ENCODE data around the gene S100A16.
A peak's percentile ranks its signal among the peaks of the same experiment; 100 is the strongest.
"Not testable (repeated sequence)": the region's sequence is repeated elsewhere in the genome, so short reads cannot be mapped to it uniquely, and the experiment has no call there.

Gene S100A16

DNA sequence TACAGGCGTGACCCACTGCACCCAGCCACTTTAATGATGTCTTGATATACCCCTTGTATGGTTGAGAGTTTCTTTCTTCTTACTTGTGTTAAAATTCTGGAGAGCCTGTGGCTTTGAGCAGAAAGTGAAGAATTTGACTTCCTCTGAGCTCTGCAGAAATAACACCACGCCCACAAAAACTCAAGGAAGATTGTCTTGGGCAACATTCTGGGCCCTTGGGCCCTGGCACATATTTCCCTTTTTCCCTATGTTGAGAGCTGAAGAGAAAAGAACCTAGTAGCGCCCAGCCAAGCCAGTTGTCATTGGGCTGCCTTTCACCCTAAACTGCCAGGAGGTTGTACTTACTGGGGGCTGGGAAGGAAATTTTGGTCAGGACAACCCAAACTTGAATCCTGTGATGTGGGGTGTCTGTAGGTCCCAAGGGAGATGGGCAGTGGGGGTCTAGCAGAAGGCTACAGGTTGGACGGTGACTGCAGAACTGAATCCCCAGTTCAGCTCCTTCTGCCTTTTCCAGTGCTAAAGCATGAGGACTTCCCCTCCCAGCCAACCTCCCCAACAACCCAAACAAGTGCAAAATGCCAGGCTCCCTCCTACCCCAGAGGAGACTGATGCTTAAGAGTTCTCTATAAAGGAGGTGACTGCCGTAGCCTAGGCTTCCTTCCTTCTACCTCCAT, 33.9 kb upstream of the S100A16 start:
- Mint-ChIP-seq H3K27ac (peak overlapping the region; percentile 45), H3K4me3 (no peak overlapping the region), H3K4me1 (ENCODE audit: low read depth) (peaks cover 59% of the 10 kb centered on the region), H3K27me3 (no peaks in the 10 kb centered on the region), H3K36me3 (ENCODE audit: low read depth) (peaks cover 59% of the 10 kb centered on the region), H3K9me3 (no peaks in the 10 kb centered on the region)

DNA sequence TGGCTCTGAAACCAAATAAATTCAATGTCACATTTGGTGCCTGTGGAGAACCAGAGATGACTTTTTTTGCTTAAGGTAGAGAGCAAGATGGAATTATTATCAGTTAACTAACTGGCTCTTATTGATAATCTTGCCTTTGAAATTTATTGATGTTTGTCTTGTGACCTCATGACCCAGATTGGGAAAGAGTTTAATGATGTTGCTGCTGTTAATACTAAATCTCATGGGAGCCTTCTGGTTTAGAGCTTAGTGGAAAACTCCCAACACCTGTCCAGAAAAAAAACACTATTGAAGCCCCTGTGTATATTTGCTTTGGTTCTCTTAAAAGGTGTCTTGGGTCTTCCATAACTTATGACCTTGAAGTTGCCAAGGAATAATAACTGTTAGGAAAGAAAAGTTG, 30.9 kb upstream of the S100A16 start:
- Mint-ChIP-seq H3K4me1 (ENCODE audit: low read depth) (peaks cover 54% of the 10 kb centered on the region), H3K27ac (peak overlapping the region; percentile 47), H3K36me3 (ENCODE audit: low read depth) (peaks cover 77% of the 10 kb centered on the region), H3K9me3 (no peaks in the 10 kb centered on the region), H3K4me3 (no peak overlapping the region), H3K27me3 (no peaks in the 10 kb centered on the region)

DNA sequence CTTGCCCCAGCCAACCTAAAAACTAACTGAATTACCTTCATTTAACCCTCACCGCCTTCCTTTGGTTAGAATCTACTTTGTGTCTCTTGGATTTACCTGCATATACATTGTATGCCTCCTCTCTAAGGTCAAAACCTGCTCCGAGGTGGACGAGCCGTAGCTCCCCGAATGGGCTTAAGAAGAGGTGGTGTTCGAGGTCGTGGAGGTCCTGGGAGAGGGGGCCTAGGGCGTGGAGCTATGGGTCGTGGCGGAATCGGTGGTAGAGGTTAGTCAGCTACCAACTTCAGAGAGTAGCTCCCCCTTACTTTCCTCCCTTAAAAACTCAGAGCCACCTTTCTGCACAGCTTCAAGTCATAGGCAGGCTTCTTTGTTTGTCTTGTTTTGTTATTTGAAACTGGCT, 30.2 kb upstream of the S100A16 start:
- H3K27ac Mint-ChIP-seq = peak overlapping the region; percentile 28

DNA sequence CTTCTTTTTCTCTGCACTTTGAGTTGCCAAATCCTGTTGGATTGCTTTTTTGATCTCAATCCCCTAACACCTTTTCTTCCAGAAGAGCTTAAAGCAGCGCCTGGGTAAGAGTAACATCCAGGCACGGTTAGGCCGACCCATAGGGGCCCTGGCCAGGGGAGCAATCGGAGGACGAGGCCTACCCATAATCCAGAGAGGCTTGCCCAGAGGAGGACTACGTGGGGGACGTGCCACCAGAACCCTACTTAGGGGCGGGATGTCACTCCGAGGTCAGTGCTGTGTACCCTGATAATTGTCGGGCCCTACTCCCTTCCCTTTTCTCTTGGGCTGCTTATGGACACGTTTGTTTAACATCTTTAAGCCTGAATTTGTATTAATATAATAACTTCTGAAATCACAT, 29.2 kb upstream of the S100A16 start:
- Mint-ChIP-seq H3K36me3 (ENCODE audit: low read depth) (peaks cover 84% of the 10 kb centered on the region), H3K4me1 (ENCODE audit: low read depth) (peaks cover 44% of the 10 kb centered on the region), H3K27ac (no peak overlapping the region), H3K9me3 (no peaks in the 10 kb centered on the region), H3K27me3 (no peaks in the 10 kb centered on the region), H3K4me3 (no peak overlapping the region)

More for the DNA sequence above, 30.2 kb upstream of the S100A16 start:
- peaks cover 47% of the 10 kb centered on the region for H3K4me1 Mint-ChIP-seq (ENCODE audit: low read depth)
- no peak overlapping the region for H3K4me3 Mint-ChIP-seq
- peaks cover 85% of the 10 kb centered on the region for H3K36me3 Mint-ChIP-seq (ENCODE audit: low read depth)
- no peaks in the 10 kb centered on the region for H3K27me3 Mint-ChIP-seq
- no peaks in the 10 kb centered on the region for H3K9me3 Mint-ChIP-seq

DNA sequence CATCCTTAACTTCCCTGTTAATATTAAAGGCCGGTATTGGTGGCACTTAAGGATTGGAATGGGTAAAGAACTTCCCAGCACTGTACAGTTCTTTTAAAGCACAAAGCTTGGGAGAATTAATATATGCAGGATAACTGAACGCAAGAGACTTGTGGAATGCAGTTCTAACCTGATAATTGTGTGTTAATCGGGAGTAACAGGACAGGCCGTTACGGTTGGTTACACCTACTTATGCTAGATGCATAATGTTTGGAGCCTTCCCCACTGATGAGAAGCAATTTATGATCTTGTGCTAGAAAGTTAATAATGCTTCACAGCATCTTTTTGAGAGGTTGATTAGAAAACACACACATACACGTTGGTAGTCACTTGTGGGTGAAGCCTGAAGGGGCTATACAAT, 27.9 kb upstream of the S100A16 start:
- Mint-ChIP-seq H3K27me3 (no peaks in the 10 kb centered on the region), H3K4me3 (no peak overlapping the region), H3K27ac (no peak overlapping the region), H3K4me1 (ENCODE audit: low read depth) (peaks cover 50% of the 10 kb centered on the region), H3K9me3 (no peaks in the 10 kb centered on the region), H3K36me3 (ENCODE audit: low read depth) (peaks cover 87% of the 10 kb centered on the region)

DNA sequence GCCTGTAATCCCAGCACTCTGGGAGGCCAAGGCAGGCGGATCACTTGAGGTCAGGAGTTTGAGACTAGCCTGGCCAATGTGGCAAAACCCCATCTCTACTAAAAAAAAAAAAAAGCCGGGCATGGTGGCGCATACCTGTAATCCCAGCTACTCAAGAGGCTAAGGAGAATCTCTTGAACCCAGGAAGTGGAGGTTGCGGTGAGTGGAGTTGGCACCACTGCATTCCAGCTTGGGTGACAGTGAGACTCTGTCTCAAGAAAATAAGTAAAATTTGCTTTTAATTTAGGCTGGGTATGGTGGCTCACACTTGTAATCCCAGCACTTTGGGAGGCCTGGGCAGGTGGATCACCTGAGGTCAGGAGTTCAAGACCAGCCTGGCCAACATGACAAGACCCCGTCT, 27.3 kb upstream of the S100A16 start:
- peaks cover 84% of the 10 kb centered on the region for H3K36me3 Mint-ChIP-seq (ENCODE audit: low read depth)
- not testable (repeated sequence) for H3K4me3 Mint-ChIP-seq, H3K27ac Mint-ChIP-seq, H3K9me3 Mint-ChIP-seq, H3K27me3 Mint-ChIP-seq
- peaks cover 49% of the 10 kb centered on the region for H3K4me1 Mint-ChIP-seq (ENCODE audit: low read depth)

DNA sequence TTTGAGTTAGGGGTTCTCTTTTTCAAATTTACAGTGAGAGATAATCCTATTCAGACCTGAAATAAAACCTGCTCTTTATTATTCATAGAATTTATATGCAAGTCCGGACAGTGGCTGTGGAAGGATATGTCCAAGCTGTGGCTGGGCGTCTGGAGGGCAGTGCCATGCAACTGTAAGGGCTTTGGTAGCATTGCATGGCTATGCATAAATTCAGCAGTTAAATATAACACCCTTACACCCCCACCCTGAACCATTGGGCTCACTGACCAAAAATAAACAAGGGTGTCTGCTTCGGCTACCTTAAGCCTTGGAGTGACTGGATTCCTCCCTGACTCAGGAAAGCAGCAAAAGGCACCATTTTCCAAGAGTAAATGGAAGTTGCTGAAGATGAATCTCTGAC, 26.3 kb upstream of the S100A16 start:
- Mint-ChIP-seq H3K4me1 (ENCODE audit: low read depth) (peaks cover 50% of the 10 kb centered on the region), H3K36me3 (ENCODE audit: low read depth) (peaks cover 82% of the 10 kb centered on the region), H3K27me3 (no peaks in the 10 kb centered on the region), H3K27ac (peak overlapping the region; percentile 31), H3K9me3 (no peaks in the 10 kb centered on the region), H3K4me3 (no peak overlapping the region)

DNA sequence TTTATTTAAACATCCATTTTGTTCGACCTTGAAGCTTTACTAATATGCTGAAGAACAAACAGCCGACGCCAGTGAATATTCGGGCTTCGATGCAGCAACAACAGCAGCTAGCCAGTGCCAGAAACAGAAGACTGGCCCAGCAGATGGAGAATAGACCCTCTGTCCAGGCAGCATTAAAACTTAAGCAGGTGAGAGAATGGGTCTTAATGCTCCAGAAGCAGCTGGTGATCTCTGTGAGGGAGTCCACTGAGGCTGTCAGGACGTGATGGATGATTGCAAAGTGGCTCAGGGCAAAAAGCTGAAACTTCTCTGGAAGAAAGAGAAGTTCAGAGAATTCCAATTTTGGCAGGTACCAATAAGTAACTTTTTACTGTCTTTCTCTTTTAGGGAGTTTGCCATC, 25.3 kb upstream of the S100A16 start:
- Mint-ChIP-seq H3K4me1 (ENCODE audit: low read depth) (peaks cover 45% of the 10 kb centered on the region), H3K27me3 (no peaks in the 10 kb centered on the region), H3K4me3 (no peak overlapping the region), H3K36me3 (ENCODE audit: low read depth) (peaks cover 74% of the 10 kb centered on the region), H3K27ac (no peak overlapping the region), H3K9me3 (no peaks in the 10 kb centered on the region)

DNA sequence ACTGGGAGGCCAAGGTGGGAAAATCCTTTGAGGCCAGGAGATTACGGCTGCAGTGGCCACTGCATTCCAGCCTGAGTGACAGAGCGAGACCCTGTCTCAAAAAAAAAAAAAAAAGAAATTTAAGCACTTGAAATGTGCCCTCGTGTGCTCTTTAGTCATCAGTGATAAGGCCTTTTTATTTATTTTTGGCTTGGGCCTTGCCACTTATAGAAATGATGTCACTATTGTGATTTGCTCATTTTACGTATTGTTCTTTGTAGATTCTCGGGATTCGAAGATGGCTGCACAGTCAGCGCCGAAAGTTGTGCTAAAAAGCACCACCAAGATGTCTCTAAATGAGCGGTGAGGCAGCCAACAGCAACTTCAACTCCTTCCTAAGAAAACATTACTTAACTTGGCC, 23.4 kb upstream of the S100A16 start:
- peak overlapping the region; percentile 95 for H3K4me3 Mint-ChIP-seq
- peak overlapping the region; percentile 77 for H3K27ac Mint-ChIP-seq
- no peaks in the 10 kb centered on the region for H3K9me3 Mint-ChIP-seq
- H3K36me3 Mint-ChIP-seq (ENCODE audit: low read depth) = peaks cover 54% of the 10 kb centered on the region
- H3K27me3 Mint-ChIP-seq = no peaks in the 10 kb centered on the region
- H3K4me1 Mint-ChIP-seq (ENCODE audit: low read depth) = peaks cover 54% of the 10 kb centered on the region

DNA sequence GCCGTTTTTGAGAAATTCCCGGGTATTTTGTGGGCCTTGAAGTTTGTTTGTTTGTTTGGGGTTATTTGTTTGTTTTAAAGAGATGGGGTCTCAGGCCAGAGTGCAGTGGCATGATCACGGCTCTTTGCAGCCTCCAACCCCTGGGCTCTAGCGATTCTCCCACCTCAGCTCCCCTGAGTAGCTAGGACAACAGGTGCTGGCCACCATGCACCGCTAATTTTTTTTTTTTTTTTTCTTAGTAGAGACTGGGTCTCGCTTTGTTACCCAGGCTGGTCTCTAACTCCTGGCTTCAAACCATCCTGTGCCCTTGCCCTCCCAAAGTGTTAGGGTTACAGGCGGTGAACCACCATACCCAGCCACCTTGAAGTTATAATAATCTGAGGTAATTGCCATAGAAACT, 22.9 kb upstream of the S100A16 start:
- H3K27me3 Mint-ChIP-seq = no peaks in the 10 kb centered on the region
- peak overlapping the region; percentile 53 for H3K27ac Mint-ChIP-seq
- peaks cover 50% of the 10 kb centered on the region for H3K36me3 Mint-ChIP-seq (ENCODE audit: low read depth)
- no peaks in the 10 kb centered on the region for H3K9me3 Mint-ChIP-seq
- H3K4me1 Mint-ChIP-seq (ENCODE audit: low read depth) = peaks cover 53% of the 10 kb centered on the region
- H3K4me3 Mint-ChIP-seq = peak overlapping the region; percentile 95

DNA sequence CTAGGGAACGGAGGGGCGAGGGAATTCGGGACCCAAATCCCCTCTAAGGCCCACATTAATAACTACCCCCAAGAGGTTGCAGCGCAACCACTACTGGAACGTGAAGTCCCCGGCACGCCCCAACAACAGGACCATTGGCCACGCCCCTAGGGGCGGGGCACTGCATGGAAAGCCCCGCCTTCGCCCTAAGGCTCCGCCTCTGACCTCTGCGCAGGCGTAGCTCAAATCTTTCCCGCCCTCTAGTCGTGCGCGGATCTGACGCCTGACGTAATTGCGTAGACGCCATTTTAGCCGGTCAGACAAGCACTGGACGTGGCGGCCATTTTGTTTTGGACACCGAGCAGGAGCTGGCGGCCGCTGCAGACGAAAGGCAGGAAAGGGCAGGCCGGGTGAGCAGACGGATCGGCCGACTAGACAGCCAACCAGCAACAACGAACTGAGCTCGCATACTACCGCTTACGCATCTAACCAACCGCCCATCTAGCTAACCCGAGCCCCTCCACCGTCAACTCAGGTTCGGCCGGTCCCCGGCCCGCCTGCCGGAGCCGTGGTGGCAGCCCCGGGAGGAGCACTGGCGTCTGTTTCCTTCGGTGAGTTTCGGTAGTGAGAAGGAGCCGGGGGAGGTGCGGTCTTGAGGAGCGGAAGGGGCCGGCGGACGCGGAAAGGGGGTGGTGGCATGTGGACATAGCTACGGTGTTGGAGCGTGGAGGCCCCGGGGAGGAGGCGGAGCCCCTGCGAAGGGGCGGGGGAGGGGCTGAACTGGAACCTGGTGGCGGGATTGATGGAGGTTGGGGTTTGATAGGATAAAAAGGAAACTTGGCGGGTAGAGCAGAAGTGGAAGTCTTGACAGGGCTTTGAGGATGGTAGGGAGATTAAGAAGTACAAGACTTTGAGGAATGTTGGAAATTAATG, 21.1 kb upstream of the S100A16 start, which contains the start of gene CHTOP:
Gene CHTOP (plus strand): TSS at position 313 of the 912 bp plus-strand sequence. CDS start 2,523 bp downstream, outside the sequence.
- Mint-ChIP-seq H3K27me3 (no peaks in the 10 kb centered on the region), H3K4me1 (ENCODE audit: low read depth) (peaks cover 54% of the 10 kb centered on the region), H3K27ac (peak within 1 kb of the TSS; percentile 97), H3K36me3 (ENCODE audit: low read depth) (peaks cover 42% of the 10 kb centered on the region), H3K4me3 (peak within 1 kb of the TSS; percentile 95), H3K9me3 (no peaks in the 10 kb centered on the region)

DNA sequence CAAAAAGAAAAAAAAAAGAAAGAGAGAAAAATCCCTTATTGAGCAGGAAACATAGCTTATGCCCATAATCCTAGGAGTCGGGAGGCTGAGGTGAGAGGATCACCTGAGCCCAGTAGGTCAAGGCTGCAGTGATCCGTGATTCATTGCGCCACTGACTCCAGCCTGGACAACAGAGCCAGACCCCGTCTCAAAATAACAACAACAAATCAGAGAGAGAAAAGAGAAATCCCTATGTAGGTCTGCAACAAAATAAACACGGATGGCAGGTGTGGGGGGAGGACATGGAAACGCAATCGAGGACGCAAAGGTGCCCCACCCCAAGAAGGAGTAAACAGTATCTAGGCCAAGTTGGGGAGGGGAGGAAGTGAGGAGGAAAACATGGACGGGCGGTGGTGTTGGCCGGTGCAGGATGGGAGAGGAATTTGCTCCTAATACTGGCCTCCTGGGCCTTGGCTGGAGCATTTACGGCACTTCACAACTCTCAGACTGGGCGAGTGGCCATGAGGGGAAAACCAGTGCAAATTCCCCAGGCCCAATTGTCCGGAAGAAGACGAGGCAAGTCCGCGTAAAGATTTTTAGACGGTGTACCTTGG, 20.3 kb upstream of the S100A16 start:
- Mint-ChIP-seq H3K27me3 (no peaks in the 10 kb centered on the region), H3K27ac (peak overlapping the region; percentile 97), H3K36me3 (ENCODE audit: low read depth) (peaks cover 35% of the 10 kb centered on the region), H3K9me3 (no peaks in the 10 kb centered on the region), H3K4me3 (peak overlapping the region; percentile 95), H3K4me1 (ENCODE audit: low read depth) (peaks cover 54% of the 10 kb centered on the region)

DNA sequence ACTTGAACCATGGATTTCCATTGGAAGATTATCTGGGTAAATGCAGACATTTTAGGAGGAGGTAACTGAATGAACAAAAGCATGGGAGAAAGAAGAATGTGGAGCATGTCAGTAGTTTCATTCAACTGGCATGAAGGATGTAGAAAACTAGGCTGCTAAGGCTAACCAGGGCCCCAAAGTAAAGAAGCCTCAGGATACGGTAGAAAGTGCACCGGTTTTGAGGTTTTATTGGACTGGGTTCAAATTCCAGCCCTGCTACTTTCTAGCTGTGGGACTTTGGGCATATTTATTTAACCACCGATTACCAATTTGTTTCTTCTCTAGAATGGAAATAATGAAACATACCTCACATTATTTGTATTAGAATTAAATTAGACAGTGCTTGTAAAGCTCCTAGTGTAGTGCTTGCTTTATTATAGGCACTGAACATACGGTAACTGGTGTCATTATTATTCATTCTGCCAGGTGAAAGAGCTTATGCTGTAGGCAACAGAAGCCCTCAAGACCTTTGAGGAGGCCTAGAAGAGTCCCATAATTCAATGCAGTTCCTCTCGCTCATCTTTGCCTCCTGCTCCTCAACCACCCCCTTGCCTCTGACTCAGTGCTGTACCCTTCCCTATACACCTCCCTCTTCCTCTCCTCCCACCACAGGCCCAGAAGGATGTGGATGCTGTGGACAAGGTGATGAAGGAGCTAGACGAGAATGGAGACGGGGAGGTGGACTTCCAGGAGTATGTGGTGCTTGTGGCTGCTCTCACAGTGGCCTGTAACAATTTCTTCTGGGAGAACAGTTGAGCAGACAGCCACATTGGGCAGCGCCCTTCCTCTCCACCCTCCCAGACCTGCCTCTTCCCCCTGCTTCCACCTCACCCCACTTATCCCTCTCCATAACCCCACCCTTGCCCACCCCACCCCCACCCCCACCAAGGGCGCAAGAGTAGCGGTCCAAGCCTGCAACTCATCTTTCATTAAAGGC, 18.4 kb upstream of the S100A16 start:
- H3K4me1 Mint-ChIP-seq (ENCODE audit: low read depth) = peaks cover 43% of the 10 kb centered on the region
- H3K27ac Mint-ChIP-seq = peak overlapping the region; percentile 73
- peaks cover 18% of the 10 kb centered on the region for H3K36me3 Mint-ChIP-seq (ENCODE audit: low read depth)
- no peaks in the 10 kb centered on the region for H3K9me3 Mint-ChIP-seq
- H3K4me3 Mint-ChIP-seq = no peak overlapping the region
- no peaks in the 10 kb centered on the region for H3K27me3 Mint-ChIP-seq

DNA sequence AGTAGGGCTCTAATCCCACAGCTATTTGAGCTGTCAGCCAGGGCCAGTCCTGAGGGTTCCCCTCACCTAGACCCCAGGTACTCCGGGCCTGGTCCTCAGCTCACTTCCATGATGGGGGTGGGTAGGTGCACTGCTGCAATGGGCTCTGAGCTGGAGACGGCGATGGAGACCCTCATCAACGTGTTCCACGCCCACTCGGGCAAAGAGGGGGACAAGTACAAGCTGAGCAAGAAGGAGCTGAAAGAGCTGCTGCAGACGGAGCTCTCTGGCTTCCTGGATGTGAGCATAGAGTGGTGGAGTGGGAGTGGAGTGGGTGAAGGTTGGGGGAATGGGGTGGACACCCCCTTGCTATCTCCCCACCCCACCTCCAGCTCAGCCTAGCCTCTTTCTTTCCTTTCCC, 17.4 kb upstream of the S100A16 start:
- Mint-ChIP-seq H3K36me3 (ENCODE audit: low read depth) (peaks cover 9% of the 10 kb centered on the region), H3K27me3 (no peaks in the 10 kb centered on the region), H3K4me1 (ENCODE audit: low read depth) (peaks cover 34% of the 10 kb centered on the region), H3K9me3 (no peaks in the 10 kb centered on the region), H3K27ac (no peak overlapping the region), H3K4me3 (no peak overlapping the region)
